ENCODE results near the gene LMBRD1.

The LMBRD1 gene

GRCh38 chr6:69632932-69633331 lies 163.9 kb downstream of the LMBRD1 start:
- no peak for DNase-seq (ENCODE audit: low read depth, low spot score)
- Histone ChIP-seq H3K9me3 (ENCODE audit: insufficient read depth, low read length) (no peaks in the 10 kb centered on the region), H3K4me1 (ENCODE audit: insufficient read depth, insufficient read length) (no peaks in the 10 kb centered on the region), H3K27me3 (ENCODE audit: insufficient read depth, insufficient read length) (no peaks in the 10 kb centered on the region), H3K36me3 (ENCODE audit: insufficient read depth, insufficient read length, low read length) (no peaks in the 10 kb centered on the region), H3K9ac (ENCODE audit: insufficient read length, low read depth) (no peak overlapping the region), H3K4me3 (ENCODE audit: insufficient read length, low read depth) (no peak overlapping the region)
- no peak for TF ChIP-seq SUZ12 (IDR thresholded peaks at IDR 0.05; ENCODE audit: extremely low read depth, insufficient read depth, insufficient read length)

DNA sequence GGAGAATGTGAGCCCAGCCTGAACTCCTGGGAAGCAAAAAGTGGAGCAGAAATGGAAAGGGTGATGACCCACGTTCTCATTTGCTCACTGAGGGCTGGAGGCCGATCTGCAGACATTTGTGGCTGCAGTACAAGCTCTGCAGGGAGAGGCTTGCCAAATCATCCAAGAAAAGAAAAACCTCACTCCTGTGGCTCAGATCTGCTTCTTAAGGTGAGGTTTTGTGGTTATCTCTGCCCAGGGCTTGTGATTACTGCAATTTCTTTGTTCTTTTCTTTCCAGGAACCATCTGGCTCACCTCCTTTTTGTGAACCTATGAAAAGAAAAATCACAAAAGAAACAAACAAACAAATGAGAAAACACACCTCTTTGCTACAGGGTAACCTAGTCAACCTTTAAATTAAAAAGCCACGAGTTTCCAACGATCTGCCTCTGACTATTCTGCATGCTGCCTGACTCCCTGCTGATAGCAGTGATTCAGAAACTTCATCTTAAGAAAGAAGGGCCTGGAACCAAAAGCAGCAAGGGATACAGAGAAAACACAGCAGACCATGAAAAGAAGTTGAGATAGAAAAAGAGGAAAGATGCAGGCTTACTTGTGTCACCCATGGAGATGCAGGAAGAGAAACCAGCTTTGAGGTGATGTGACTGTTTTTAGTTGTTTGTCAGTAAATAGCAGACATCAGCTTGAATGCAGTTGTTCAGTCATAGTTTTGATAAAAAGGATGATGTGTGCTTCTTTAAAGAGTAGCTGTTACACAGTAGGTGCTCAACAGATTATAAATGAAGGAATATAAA lies 165.1 kb downstream of the LMBRD1 start:
- DNase-seq (ENCODE audit: low read depth, low spot score) = no peak
- Histone ChIP-seq H3K9ac (ENCODE audit: insufficient read length, low read depth) (no peak overlapping the region), H3K4me3 (ENCODE audit: insufficient read length, low read depth) (no peak overlapping the region), H3K27me3 (ENCODE audit: insufficient read depth, insufficient read length) (no peaks in the 10 kb centered on the region), H3K4me1 (ENCODE audit: insufficient read depth, insufficient read length) (no peaks in the 10 kb centered on the region), H3K36me3 (ENCODE audit: insufficient read depth, insufficient read length, low read length) (no peaks in the 10 kb centered on the region), H3K9me3 (ENCODE audit: insufficient read depth, low read length) (no peaks in the 10 kb centered on the region)
- TF ChIP-seq YY1 (IDR thresholded peaks at IDR 0.05; ENCODE audit: insufficient read depth, insufficient read length) (no peak), ZNF274 (IDR thresholded peaks at IDR 0.05; ENCODE audit: low read depth, low read length) (no peak), SUZ12 (IDR thresholded peaks at IDR 0.05; ENCODE audit: extremely low read depth, insufficient read depth, insufficient read length) (no peak)

- Histone ChIP-seq H3K27me3 (ENCODE audit: insufficient read depth, insufficient read length) (no peaks in the 10 kb centered on the region), H3K36me3 (ENCODE audit: insufficient read depth, insufficient read length, low read length) (no peaks in the 10 kb centered on the region), H3K4me1 (ENCODE audit: insufficient read depth, insufficient read length) (no peaks in the 10 kb centered on the region), H3K9me3 (ENCODE audit: insufficient read depth, low read length) (no peaks in the 10 kb centered on the region), H3K4me3 (ENCODE audit: insufficient read length, low read depth) (no peak overlapping the region), H3K9ac (ENCODE audit: insufficient read length, low read depth) (no peak overlapping the region)
- TF ChIP-seq ZNF274 (IDR thresholded peaks at IDR 0.05; ENCODE audit: low read depth, low read length) (no peak), SUZ12 (IDR thresholded peaks at IDR 0.05; ENCODE audit: extremely low read depth, insufficient read depth, insufficient read length) (no peak), YY1 (IDR thresholded peaks at IDR 0.05; ENCODE audit: insufficient read depth, insufficient read length) (no peak)
- no peak for DNase-seq (ENCODE audit: low read depth, low spot score)
Observed at GRCh38 chr6:69630767-69631166, 166.0 kb downstream of the LMBRD1 start.

- TF ChIP-seq ZNF274 (IDR thresholded peaks at IDR 0.05; ENCODE audit: low read depth, low read length) (no peak), YY1 (IDR thresholded peaks at IDR 0.05; ENCODE audit: insufficient read depth, insufficient read length) (no peak), SUZ12 (IDR thresholded peaks at IDR 0.05; ENCODE audit: extremely low read depth, insufficient read depth, insufficient read length) (no peak)
- Histone ChIP-seq H3K4me3 (ENCODE audit: insufficient read length, low read depth) (no peak overlapping the region), H3K36me3 (ENCODE audit: insufficient read depth, insufficient read length, low read length) (no peaks in the 10 kb centered on the region), H3K27me3 (ENCODE audit: insufficient read depth, insufficient read length) (no peaks in the 10 kb centered on the region), H3K9me3 (ENCODE audit: insufficient read depth, low read length) (no peaks in the 10 kb centered on the region), H3K4me1 (ENCODE audit: insufficient read depth, insufficient read length) (no peaks in the 10 kb centered on the region), H3K9ac (ENCODE audit: insufficient read length, low read depth) (no peak overlapping the region)
- no peak for DNase-seq (ENCODE audit: low read depth, low spot score)
Observed at GRCh38 chr6:69627625-69628024, 169.2 kb downstream of the LMBRD1 start.

DNA sequence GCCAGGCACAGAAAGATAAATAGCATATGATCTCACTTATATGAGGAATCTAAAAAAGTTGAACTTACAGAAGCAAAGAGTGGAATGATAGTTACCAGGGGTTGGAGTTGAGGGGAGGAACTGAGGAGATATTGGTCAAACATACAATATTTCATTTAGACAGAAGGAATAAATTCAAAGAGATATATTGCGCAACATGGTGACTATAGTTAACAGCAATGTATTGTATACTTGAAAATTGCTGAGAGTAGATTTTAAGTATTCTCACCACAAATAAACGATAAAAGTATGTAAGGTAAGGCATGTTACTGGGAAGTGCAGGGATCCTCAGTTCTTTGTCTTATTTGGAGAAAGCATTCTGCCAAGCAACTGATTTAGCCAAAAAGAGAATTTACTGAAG lies 171.9 kb downstream of the LMBRD1 start:
- DNase-seq (ENCODE audit: low read depth, low spot score) = no peak
- TF ChIP-seq ZNF274 (IDR thresholded peaks at IDR 0.05; ENCODE audit: low read depth, low read length) (no peak), SUZ12 (IDR thresholded peaks at IDR 0.05; ENCODE audit: extremely low read depth, insufficient read depth, insufficient read length) (no peak), YY1 (IDR thresholded peaks at IDR 0.05; ENCODE audit: insufficient read depth, insufficient read length) (no peak)

More for the DNA sequence above, 171.9 kb downstream of the LMBRD1 start:
- Histone ChIP-seq H3K4me3 (ENCODE audit: insufficient read length, low read depth) (no peak overlapping the region), H3K27me3 (ENCODE audit: insufficient read depth, insufficient read length) (no peaks in the 10 kb centered on the region), H3K9me3 (ENCODE audit: insufficient read depth, low read length) (no peaks in the 10 kb centered on the region), H3K36me3 (ENCODE audit: insufficient read depth, insufficient read length, low read length) (no peaks in the 10 kb centered on the region), H3K9ac (ENCODE audit: insufficient read length, low read depth) (no peak overlapping the region), H3K4me1 (ENCODE audit: insufficient read depth, insufficient read length) (no peaks in the 10 kb centered on the region)

Data from NT2/D1 (cell line).